SK-N-SH (cell line): Measurements from ENCODE around the gene NBPF3. TPM values are rescaled to one million over a fixed set of nuclear protein-coding genes. Genes with fewer than 3 reads are reported as not detected.

ENCODE experiments used
- CTCF ChIA-PET: fragments of 300-600, 350-600 bp; formaldehyde crosslinking; extraction: SDS; loops from one replicate; lab custom pipeline; 2021; lab: Yijun Ruan, JAX
- POLR2A ChIA-PET: fragments of 350-600 bp; sonication (Branson Sonifier 250); formaldehyde crosslinking; extraction: SDS; loops from one replicate; lab custom pipeline; 2020; ENCODE audit warnings: antibody characterized with exemption, inconsistent platforms; lab: Yijun Ruan, JAX
- DNase-seq: peaks from one replicate; pipeline ENCODE4 v3.0.0; 2012
- H2AFZ ChIP-seq: fragments of 200-600 bp; sonication (generic); 2 replicates; pipeline ENCODE4 v1.8.1; 2016; ENCODE audit warnings: antibody characterized with exemption, mild to moderate bottlenecking, low read depth
- H3F3A ChIP-seq: fragments of 200-600 bp; sonication (generic); replicated peaks from 2 replicates; pipeline ENCODE3; 2016; ENCODE audit warnings: antibody characterized with exemption, mild to moderate bottlenecking; ENCODE audit not compliant: insufficient read depth
- H3K27ac ChIP-seq, 2 experiments: fragments of 200-500 bp in 1 of 2; fragments of 200-600 bp in 1 of 2; sonication (Bioruptor generic) in 1 of 2; sonication (generic), shearing (Covaris generic) in 1 of 2; 2 replicates each; pipeline versions ENCODE4 v1.5.1 to v1.6.1; 2014 to 2016; ENCODE audit warnings: low read depth in 2 of 2, inconsistent platforms in 1 of 2, low read length in 1 of 2, mild to moderate bottlenecking in 1 of 2, mixed read lengths in 1 of 2
- H3K27me3 ChIP-seq: fragments of 200-600 bp; sonication (generic), shearing (Covaris generic); 2 replicates; pipeline ENCODE4 v1.6.1; 2016; ENCODE audit warnings: mixed run types; ENCODE audit not compliant: insufficient read depth
- H3K36me3 ChIP-seq, 2 experiments: fragments of 200-500 bp in 1 of 2; fragments of 200-600 bp in 1 of 2; sonication (Bioruptor generic) in 1 of 2; sonication (generic) in 1 of 2; replicated peaks in 1 of 2; 2 replicates each; pipeline versions ENCODE3 to v1.5.1; 2014 to 2016; ENCODE audit warnings: low read length in 1 of 2, mild to moderate bottlenecking in 1 of 2; ENCODE audit not compliant: insufficient read depth in 2 of 2, control insufficient read depth in 1 of 2
- H3K4me1 ChIP-seq, 2 experiments: fragments of 200-500 bp in 1 of 2; fragments of 200-600 bp in 1 of 2; sonication (Bioruptor generic) in 1 of 2; sonication (generic), shearing (Covaris generic) in 1 of 2; 2 replicates each; pipeline versions ENCODE4 v1.5.1 to v1.6.1; 2014 to 2016; ENCODE audit warnings: low read depth in 1 of 2, low read length in 1 of 2, mixed run types in 1 of 2; ENCODE audit not compliant: insufficient read depth in 2 of 2, control insufficient read depth in 1 of 2
- H3K4me2 ChIP-seq: fragments of 200-600 bp; sonication (generic), shearing (Covaris generic); 2 replicates; pipeline ENCODE4 v1.6.1; 2017; ENCODE audit warnings: mixed run types
- H3K4me3 ChIP-seq, 2 experiments: fragments of 200-500 bp in 1 of 2; fragments of 200-600 bp in 1 of 2; sonication (Bioruptor generic) in 1 of 2; sonication (generic), shearing (Covaris generic) in 1 of 2; 2 replicates each; pipeline versions ENCODE4 v1.5.1 to v1.8.1; 2014 to 2016; ENCODE audit warnings: low read depth in 2 of 2, inconsistent platforms in 1 of 2, low read length in 1 of 2, mild to moderate bottlenecking in 1 of 2, mixed read lengths in 1 of 2, moderate library complexity in 1 of 2
- H3K79me2 ChIP-seq: fragments of 200-600 bp; sonication (generic); 2 replicates; pipeline ENCODE4 v1.8.1; 2017; ENCODE audit warnings: mild to moderate bottlenecking; ENCODE audit not compliant: insufficient read depth
- H3K9ac ChIP-seq: fragments of 200-600 bp; sonication (generic); 2 replicates; pipeline ENCODE4 v1.6.1; 2017; ENCODE audit warnings: mixed run types
- H3K9me2 ChIP-seq: fragments of 200-600 bp; sonication (generic); 2 replicates; pipeline ENCODE4 v1.6.1; 2017; ENCODE audit warnings: mixed run types
- H3K9me3 ChIP-seq: fragments of 200-600 bp; sonication (generic); 2 replicates; pipeline ENCODE4 v1.6.1; 2017; ENCODE audit warnings: mixed run types, mild to moderate bottlenecking, moderate library complexity
- H4K20me1 ChIP-seq: fragments of 200-600 bp; sonication (generic); 2 replicates; pipeline ENCODE4 v1.6.1; 2017; ENCODE audit warnings: mild to moderate bottlenecking, mixed run types; ENCODE audit not compliant: insufficient read depth
- CHD2 ChIP-seq: fragments of 150-350 bp; IDR thresholded peaks from 2 replicates; pipeline ENCODE4 v1.6.1; 2018; ENCODE audit warnings: low read length; ENCODE audit not compliant: partially characterized antibody
- ELF1 ChIP-seq: IDR thresholded peaks from 2 replicates; pipeline ENCODE4 v1.4.0; 2012
- EP300 ChIP-seq, 2 experiments: IDR thresholded peaks; 2 replicates each; pipeline versions ENCODE4 v1.4.0 to v1.6.1; 2012; ENCODE audit warnings: borderline replicate concordance in 1 of 2, low read depth in 1 of 2, low read length in 1 of 2
- GABPA ChIP-seq: IDR thresholded peaks from 2 replicates; pipeline ENCODE4 v1.4.0; 2012; ENCODE audit warnings: low read depth, mild to moderate bottlenecking
- NFIC ChIP-seq: IDR thresholded peaks from 2 replicates; pipeline ENCODE4 v1.4.0; 2012; ENCODE audit warnings: borderline replicate concordance
- RAD21 ChIP-seq: IDR thresholded peaks from 2 replicates; pipeline ENCODE4 v1.6.1; 2012; ENCODE audit warnings: mild to moderate bottlenecking, low read length
- RFX5 ChIP-seq: IDR thresholded peaks from 2 replicates; pipeline ENCODE4 v1.6.1; 2012; ENCODE audit warnings: mild to moderate bottlenecking, improper control_type of control experiment, low read length
- YY1 ChIP-seq: IDR thresholded peaks from 2 replicates; pipeline ENCODE4 v1.4.0; 2012; ENCODE audit warnings: low read depth, mild to moderate bottlenecking
- WGBS: methylation state at CpG from one replicate; pipeline ENCODE4 v1.1.6; 2017; ENCODE audit warnings: low lambda C conversion rate; 5-methylcytosine and 5-hydroxymethylcytosine counted together
- polyA plus RNA-seq, 3 experiments: library from polyadenylated mRNA; depleted of rRNA; stranded (reverse); fragments of >200 nt; gene quantifications; 2 replicates each; pipeline ENCODE4 v1.2.3, GENCODE V29; 2012
- TF ChIP-seq, protein P1 (sequence below): IDR thresholded peaks from 2 replicates; pipeline ENCODE4 v1.4.0; 2012; ENCODE audit warnings: low read depth, borderline replicate concordance

Gene NBPF3
- polyA plus RNA-seq, 1 of the 3 experiments (the other 2 are of a cell fraction) = 6.4 TPM

GRCh38 chr1:21434394-21434793 is 5.5 kb upstream of the NBPF3 start:
- peaks cover 0 to 2% of the 10 kb centered on the region in 2 experiments; a peak in 1 of 4 replicates for H3K4me1 ChIP-seq
- H2AFZ ChIP-seq = no peak overlapping the region
- H3K36me3 ChIP-seq = no peaks in the 10 kb centered on the region
- ChIA-PET CTCF (interaction anchor here (0.8 kb wide), 1 partner anchor 64 kb away, joined by 3 read pairs; no protein-coding TSS in a partner anchor), POLR2A (no interaction called here)
- no peaks in the 10 kb centered on the region for H3K27me3 ChIP-seq
- H3F3A ChIP-seq = no peaks in the 10 kb centered on the region
- no peak overlapping the region for H3K4me2 ChIP-seq
- H3K27ac ChIP-seq = no peak overlapping the region
- no peaks in the 10 kb centered on the region for H3K9me2 ChIP-seq
- WGBS = 90% methylated on average over 3 of the region's 8 CpGs
- no peak overlapping the region for H3K4me3 ChIP-seq
- TF ChIP-seq RFX5 (no peak), CHD2 (no peak)
- H4K20me1 ChIP-seq = no peaks in the 10 kb centered on the region
- H3K79me2 ChIP-seq = no peaks in the 10 kb centered on the region
- DNase-seq = no peak
- no peaks in the 10 kb centered on the region for H3K9me3 ChIP-seq
- no peak overlapping the region for H3K9ac ChIP-seq

- Histone ChIP-seq H3K9ac (no peak overlapping the region), H3K4me3 (no peak overlapping the region), H3K27me3 (no peaks in the 10 kb centered on the region), H3K4me1 (peaks cover 0 to 4% of the 10 kb centered on the region in 2 experiments; a peak in 2 of 4 replicates), H3K9me2 (no peaks in the 10 kb centered on the region), H3K27ac (no peak overlapping the region), H3K9me3 (no peaks in the 10 kb centered on the region), H2AFZ (no peak overlapping the region), H4K20me1 (no peaks in the 10 kb centered on the region), H3K79me2 (peaks cover 5% of the 10 kb centered on the region), H3K4me2 (no peak overlapping the region), H3F3A (no peaks in the 10 kb centered on the region), H3K36me3 (no peaks in the 10 kb centered on the region)
- no peak for DNase-seq
- CTCF ChIA-PET = no interaction called here
- WGBS = 82% methylated on average over 14 of the region's 20 CpGs
- TF ChIP-seq RAD21 (no peak), YY1 (no peak), NFIC (no peak), EP300 (IDR thresholded peaks at IDR 0.05; ENCODE audit: borderline replicate concordance in 1 of 2, low read depth in 1 of 2, low read length in 1 of 2) (no peak), ELF1 (no peak), GABPA (no peak)
- TF ChIP-seq, protein P1, sequence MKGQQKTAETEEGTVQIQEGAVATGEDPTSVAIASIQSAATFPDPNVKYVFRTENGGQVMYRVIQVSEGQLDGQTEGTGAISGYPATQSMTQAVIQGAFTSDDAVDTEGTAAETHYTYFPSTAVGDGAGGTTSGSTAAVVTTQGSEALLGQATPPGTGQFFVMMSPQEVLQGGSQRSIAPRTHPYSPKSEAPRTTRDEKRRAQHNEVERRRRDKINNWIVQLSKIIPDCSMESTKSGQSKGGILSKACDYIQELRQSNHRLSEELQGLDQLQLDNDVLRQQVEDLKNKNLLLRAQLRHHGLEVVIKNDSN = no peak
- POLR2A ChIA-PET = no interaction called here
Measured at GRCh38 chr1:21435646-21436487, 4.1 kb upstream of the NBPF3 start.
